Measurements from ENCODE around the gene EPB41L4B.

Gene EPB41L4B

GRCh38 chr9:109323771-109324170 is 2.9 kb upstream of the EPB41L4B start:
- Histone ChIP-seq H3K4me3 (ENCODE audit: low read depth in 1 of 2, low read length in 2 of 2) (no peak overlapping the region), H3K27ac (ENCODE audit: low read depth, low read length) (no peak overlapping the region), H3K4me1 (ENCODE audit: control insufficient read depth in 1 of 2, insufficient read depth in 2 of 2, low read length in 2 of 2) (peaks cover under 1 to 6% of the 10 kb centered on the region in 2 donors), H3K9ac (ENCODE audit: low read depth in 1 of 2, low read length in 2 of 2) (no peak overlapping the region), H3K9me3 (ENCODE audit: control insufficient read depth in 1 of 2, low read length in 2 of 2) (no peaks in the 10 kb centered on the region), H3K36me3 (ENCODE audit: control insufficient read depth in 1 of 2, insufficient read depth in 2 of 2, low read length in 2 of 2) (no peaks in the 10 kb centered on the region), H3K27me3 (ENCODE audit: control insufficient read depth in 1 of 2, insufficient read depth in 2 of 2, low read length in 2 of 2) (peaks cover 0 to 3% of the 10 kb centered on the region in 2 donors)

DNA sequence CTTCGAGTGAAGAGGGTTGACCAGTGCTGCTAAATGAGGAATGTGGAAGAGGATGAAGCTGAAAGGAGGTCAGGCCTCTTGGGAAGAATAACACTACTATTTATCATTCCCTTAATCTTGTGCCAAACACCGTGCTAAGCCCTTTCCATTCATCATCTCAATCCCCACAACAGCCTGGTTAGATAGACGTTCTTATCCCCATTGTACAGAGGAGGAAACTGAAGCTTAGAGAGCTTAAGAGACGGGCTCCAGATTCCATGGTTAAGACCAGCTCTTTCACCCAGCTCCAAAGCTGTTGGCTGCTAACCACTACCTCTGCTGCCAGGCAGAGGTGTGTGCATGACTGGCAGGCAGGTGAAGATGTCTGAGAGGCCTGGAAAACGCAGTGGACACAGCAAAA is 868 bp upstream of the EPB41L4B start:
- Histone ChIP-seq H3K9me3 (ENCODE audit: control insufficient read depth in 1 of 2, low read length in 2 of 2) (no peaks in the 10 kb centered on the region), H3K27ac (ENCODE audit: low read depth, low read length) (no peak overlapping the region), H3K36me3 (ENCODE audit: control insufficient read depth in 1 of 2, insufficient read depth in 2 of 2, low read length in 2 of 2) (no peaks in the 10 kb centered on the region), H3K4me3 (ENCODE audit: low read depth in 1 of 2, low read length in 2 of 2) (no peak overlapping the region), H3K9ac (ENCODE audit: low read depth in 1 of 2, low read length in 2 of 2) (no peak overlapping the region), H3K27me3 (ENCODE audit: control insufficient read depth in 1 of 2, insufficient read depth in 2 of 2, low read length in 2 of 2) (peaks cover 5 to 7% of the 10 kb centered on the region in 2 donors), H3K4me1 (ENCODE audit: control insufficient read depth in 1 of 2, insufficient read depth in 2 of 2, low read length in 2 of 2) (peaks cover 17 to 19% of the 10 kb centered on the region in 2 donors)

- peaks cover 5 to 7% of the 10 kb centered on the region in 2 donors for H3K27me3 ChIP-seq (ENCODE audit: control insufficient read depth in 1 of 2, insufficient read depth in 2 of 2, low read length in 2 of 2)
- H3K4me3 ChIP-seq (ENCODE audit: low read depth in 1 of 2, low read length in 2 of 2): no peak overlapping the region
- H3K27ac ChIP-seq (ENCODE audit: low read depth, low read length): no peak overlapping the region
- no peaks in the 10 kb centered on the region for H3K9me3 ChIP-seq (ENCODE audit: control insufficient read depth in 1 of 2, low read length in 2 of 2)
- H3K4me1 ChIP-seq (ENCODE audit: control insufficient read depth in 1 of 2, insufficient read depth in 2 of 2, low read length in 2 of 2): peaks cover 29 to 32% of the 10 kb centered on the region in 2 donors
- H3K36me3 ChIP-seq (ENCODE audit: control insufficient read depth in 1 of 2, insufficient read depth in 2 of 2, low read length in 2 of 2): no peaks in the 10 kb centered on the region
- no peak overlapping the region for H3K9ac ChIP-seq (ENCODE audit: low read depth in 1 of 2, low read length in 2 of 2)
Observed at GRCh38 chr9:109320331-109320741, 523 bp downstream of the EPB41L4B start.

DNA sequence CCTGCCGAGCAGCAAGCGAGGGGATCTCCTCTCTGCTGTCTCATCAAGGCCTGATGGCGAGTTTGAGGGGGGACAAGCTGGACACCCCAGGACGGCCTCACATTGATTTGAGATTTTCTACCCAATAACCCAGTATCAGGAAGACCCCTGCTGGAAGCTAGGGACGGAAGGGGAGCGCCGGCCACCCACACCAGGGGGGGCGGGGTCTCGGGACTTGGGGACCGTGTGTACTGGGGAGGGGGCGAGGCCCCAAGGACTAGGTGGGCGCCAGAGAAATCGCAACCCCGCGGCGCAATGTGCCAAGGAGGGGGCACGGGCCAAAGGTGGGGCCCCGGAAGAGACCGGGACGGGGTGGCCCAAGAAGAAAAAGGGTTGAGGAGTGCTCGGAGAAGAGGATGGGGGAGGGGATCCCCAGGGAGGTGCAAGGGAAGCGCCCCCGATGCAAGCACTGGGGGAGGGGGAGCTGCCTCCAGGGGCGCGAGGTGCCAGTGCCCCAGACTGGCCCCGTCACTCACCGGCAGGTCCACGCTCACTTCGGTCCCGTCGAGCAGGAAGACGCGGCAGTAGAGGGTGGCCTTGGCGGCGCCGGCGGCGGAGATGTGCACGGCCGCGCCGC is 1.1 kb downstream of the EPB41L4B start:
- Histone ChIP-seq H3K36me3 (ENCODE audit: control insufficient read depth in 1 of 2, insufficient read depth in 2 of 2, low read length in 2 of 2) (no peaks in the 10 kb centered on the region), H3K9ac (ENCODE audit: low read depth in 1 of 2, low read length in 2 of 2) (peak overlapping the region; percentile 80 to 81), H3K4me1 (ENCODE audit: control insufficient read depth in 1 of 2, insufficient read depth in 2 of 2, low read length in 2 of 2) (peaks cover 35 to 38% of the 10 kb centered on the region in 2 donors), H3K9me3 (ENCODE audit: control insufficient read depth in 1 of 2, low read length in 2 of 2) (no peaks in the 10 kb centered on the region), H3K4me3 (ENCODE audit: low read depth in 1 of 2, low read length in 2 of 2) (peak overlapping the region; percentile 73 to 74), H3K27ac (ENCODE audit: low read depth, low read length) (peak overlapping the region; percentile 37), H3K27me3 (ENCODE audit: control insufficient read depth in 1 of 2, insufficient read depth in 2 of 2, low read length in 2 of 2) (peaks cover 5 to 7% of the 10 kb centered on the region in 2 donors)

DNA sequence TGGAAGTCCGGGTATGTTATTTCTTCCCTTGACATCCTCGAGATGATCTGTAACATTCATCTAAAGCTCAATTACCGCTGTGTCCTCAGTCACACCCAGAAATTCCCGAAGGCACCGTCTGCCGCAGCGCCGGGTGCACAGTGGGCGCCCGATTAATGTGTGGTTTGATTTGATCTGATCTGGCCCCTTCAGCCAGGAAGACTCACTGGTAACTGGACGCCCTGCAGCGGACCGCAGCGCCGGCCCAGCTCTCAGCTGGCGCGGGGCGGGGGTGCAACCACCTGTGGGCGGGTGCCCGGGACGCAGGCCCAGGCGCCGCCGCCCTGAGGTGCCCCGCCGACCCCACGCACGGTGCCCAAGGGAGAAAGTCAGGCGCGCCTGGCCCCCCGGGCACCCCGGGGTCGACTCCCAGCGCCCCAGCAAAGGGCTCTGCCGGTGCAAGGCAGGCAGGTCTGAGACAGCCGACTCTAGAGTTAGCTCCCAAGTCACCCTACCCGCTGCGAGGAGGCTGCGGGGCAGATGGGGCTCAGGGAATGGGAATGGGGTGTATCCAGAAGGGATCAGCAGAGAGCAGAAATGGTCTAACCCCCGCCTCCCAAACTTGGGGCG is 1.7 kb downstream of the EPB41L4B start:
- H3K9me3 ChIP-seq (ENCODE audit: control insufficient read depth in 1 of 2, low read length in 2 of 2): no peaks in the 10 kb centered on the region
- no peaks in the 10 kb centered on the region for H3K36me3 ChIP-seq (ENCODE audit: control insufficient read depth in 1 of 2, insufficient read depth in 2 of 2, low read length in 2 of 2)
- peak overlapping the region; percentile 73 to 74 for H3K4me3 ChIP-seq (ENCODE audit: low read depth in 1 of 2, low read length in 2 of 2)
- peaks cover 41 to 45% of the 10 kb centered on the region in 2 donors for H3K4me1 ChIP-seq (ENCODE audit: control insufficient read depth in 1 of 2, insufficient read depth in 2 of 2, low read length in 2 of 2)
- H3K9ac ChIP-seq (ENCODE audit: low read depth in 1 of 2, low read length in 2 of 2): peak overlapping the region; percentile 80 to 81
- no peak overlapping the region for H3K27ac ChIP-seq (ENCODE audit: low read depth, low read length)
- peaks cover 5 to 7% of the 10 kb centered on the region in 2 donors for H3K27me3 ChIP-seq (ENCODE audit: control insufficient read depth in 1 of 2, insufficient read depth in 2 of 2, low read length in 2 of 2)

DNA sequence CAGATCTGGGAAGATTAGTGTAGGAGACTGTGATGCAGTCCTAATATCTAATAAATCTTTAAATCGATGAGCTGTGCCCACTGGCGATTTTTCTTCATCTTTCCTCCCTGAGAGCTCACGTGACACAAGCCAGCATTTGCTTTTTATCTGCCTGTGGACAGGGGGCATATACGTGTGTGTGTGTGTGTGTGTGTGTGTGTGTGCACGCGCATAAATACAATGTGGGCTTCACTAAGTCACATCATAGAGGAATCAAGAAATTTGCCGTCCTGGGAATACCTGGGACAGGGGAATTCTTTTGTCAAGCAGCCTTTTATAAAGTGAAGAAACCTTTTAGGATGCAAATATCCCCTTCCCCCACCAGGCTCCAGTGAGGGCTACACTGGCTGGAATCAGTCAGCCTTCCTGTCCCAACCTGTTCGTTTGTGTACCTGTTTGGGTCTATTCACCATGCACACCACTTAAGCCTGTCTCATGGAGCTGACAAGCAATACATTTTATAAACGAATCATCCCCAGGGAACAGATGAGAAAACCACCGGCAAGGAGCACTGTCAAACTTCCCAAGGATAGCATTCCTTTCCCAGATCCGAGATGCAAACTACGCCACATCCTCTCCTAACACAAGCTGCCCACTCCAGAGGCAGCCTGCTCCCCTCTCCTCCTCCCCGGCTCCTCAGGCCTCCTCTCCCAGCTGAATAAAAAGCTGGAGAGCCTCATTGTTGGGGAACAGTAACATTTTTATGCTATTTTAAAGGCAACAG is 2.7 kb downstream of the EPB41L4B start:
- H3K36me3 ChIP-seq (ENCODE audit: control insufficient read depth in 1 of 2, insufficient read depth in 2 of 2, low read length in 2 of 2): no peaks in the 10 kb centered on the region
- peaks cover 49 to 54% of the 10 kb centered on the region in 2 donors for H3K4me1 ChIP-seq (ENCODE audit: control insufficient read depth in 1 of 2, insufficient read depth in 2 of 2, low read length in 2 of 2)
- no peaks in the 10 kb centered on the region for H3K9me3 ChIP-seq (ENCODE audit: control insufficient read depth in 1 of 2, low read length in 2 of 2)
- H3K27ac ChIP-seq (ENCODE audit: low read depth, low read length): no peak overlapping the region
- H3K27me3 ChIP-seq (ENCODE audit: control insufficient read depth in 1 of 2, insufficient read depth in 2 of 2, low read length in 2 of 2): peaks cover 5 to 7% of the 10 kb centered on the region in 2 donors
- peak overlapping the region; percentile 73 to 74 for H3K4me3 ChIP-seq (ENCODE audit: low read depth in 1 of 2, low read length in 2 of 2)
- peak overlapping the region; percentile 80 to 81 for H3K9ac ChIP-seq (ENCODE audit: low read depth in 1 of 2, low read length in 2 of 2)

GRCh38 chr9:109317311-109317978 is 3.4 kb downstream of the EPB41L4B start:
- Histone ChIP-seq H3K9me3 (ENCODE audit: control insufficient read depth in 1 of 2, low read length in 2 of 2) (no peaks in the 10 kb centered on the region), H3K36me3 (ENCODE audit: control insufficient read depth in 1 of 2, insufficient read depth in 2 of 2, low read length in 2 of 2) (no peaks in the 10 kb centered on the region), H3K9ac (ENCODE audit: low read depth in 1 of 2, low read length in 2 of 2) (peak overlapping the region; percentile 47 to 81), H3K4me1 (ENCODE audit: control insufficient read depth in 1 of 2, insufficient read depth in 2 of 2, low read length in 2 of 2) (peaks cover 54 to 61% of the 10 kb centered on the region in 2 donors), H3K27ac (ENCODE audit: low read depth, low read length) (no peak overlapping the region), H3K4me3 (ENCODE audit: low read depth in 1 of 2, low read length in 2 of 2) (peak overlapping the region; percentile 48 to 73), H3K27me3 (ENCODE audit: control insufficient read depth in 1 of 2, insufficient read depth in 2 of 2, low read length in 2 of 2) (peaks cover 5 to 7% of the 10 kb centered on the region in 2 donors)

GRCh38 chr9:109316207-109316640 is 4.6 kb downstream of the EPB41L4B start:
- Histone ChIP-seq H3K4me3 (ENCODE audit: low read depth in 1 of 2, low read length in 2 of 2) (peak overlapping the region; percentile 24 to 37), H3K36me3 (ENCODE audit: control insufficient read depth in 1 of 2, insufficient read depth in 2 of 2, low read length in 2 of 2) (no peaks in the 10 kb centered on the region), H3K27me3 (ENCODE audit: control insufficient read depth in 1 of 2, insufficient read depth in 2 of 2, low read length in 2 of 2) (peaks cover 5 to 7% of the 10 kb centered on the region in 2 donors), H3K4me1 (ENCODE audit: control insufficient read depth in 1 of 2, insufficient read depth in 2 of 2, low read length in 2 of 2) (peaks cover 54 to 70% of the 10 kb centered on the region in 2 donors), H3K9me3 (ENCODE audit: control insufficient read depth in 1 of 2, low read length in 2 of 2) (no peaks in the 10 kb centered on the region), H3K9ac (ENCODE audit: low read depth in 1 of 2, low read length in 2 of 2) (no peak overlapping the region), H3K27ac (ENCODE audit: low read depth, low read length) (peak overlapping the region; percentile 15)

DNA sequence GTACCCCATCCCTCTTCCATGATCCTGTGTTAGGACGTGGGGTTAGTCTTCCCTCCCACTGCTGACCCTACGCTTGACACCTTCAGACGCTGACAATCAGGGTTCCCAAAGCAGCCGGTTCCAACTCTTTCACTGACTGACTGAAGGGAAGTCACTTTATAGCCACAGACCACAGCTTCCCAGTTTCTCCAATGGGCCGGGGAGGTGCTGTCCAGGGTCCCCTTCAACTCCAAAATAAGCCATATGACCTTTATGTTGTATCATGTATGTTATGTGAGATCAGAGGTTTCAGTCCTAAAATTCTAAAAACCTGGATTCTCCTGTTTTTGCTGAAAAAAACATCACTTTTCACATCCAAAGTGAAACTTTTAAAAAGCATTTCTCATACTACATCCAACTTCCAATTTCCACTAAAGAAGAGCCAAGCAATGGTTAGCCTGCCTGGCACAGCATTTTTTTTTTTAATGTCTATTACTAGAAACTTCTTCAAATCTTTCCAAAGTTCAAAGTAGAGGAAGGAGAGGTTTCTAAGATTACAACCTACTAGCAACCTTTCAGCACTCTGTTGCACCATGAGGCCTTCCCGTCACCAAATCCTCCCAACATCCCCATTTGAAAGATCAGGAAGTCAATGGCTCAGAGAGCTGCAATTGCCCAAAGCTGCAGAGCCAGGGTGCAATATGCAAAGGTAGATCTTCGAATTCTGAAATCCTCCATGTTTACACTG is 5.2 kb downstream of the EPB41L4B start:
- Histone ChIP-seq H3K36me3 (ENCODE audit: control insufficient read depth in 1 of 2, insufficient read depth in 2 of 2, low read length in 2 of 2) (no peaks in the 10 kb centered on the region), H3K9me3 (ENCODE audit: control insufficient read depth in 1 of 2, low read length in 2 of 2) (no peaks in the 10 kb centered on the region), H3K4me1 (ENCODE audit: control insufficient read depth in 1 of 2, insufficient read depth in 2 of 2, low read length in 2 of 2) (peaks cover 54 to 67% of the 10 kb centered on the region in 2 donors), H3K4me3 (ENCODE audit: low read depth in 1 of 2, low read length in 2 of 2) (peak overlapping the region; percentile 24 to 37), H3K27me3 (ENCODE audit: control insufficient read depth in 1 of 2, insufficient read depth in 2 of 2, low read length in 2 of 2) (peaks cover 5 to 7% of the 10 kb centered on the region in 2 donors), H3K27ac (ENCODE audit: low read depth, low read length) (peak overlapping the region; percentile 15), H3K9ac (ENCODE audit: low read depth in 1 of 2, low read length in 2 of 2) (no peak overlapping the region)

All from duodenal mucosa (tissue), 2 donors.